Measurements from ENCODE around the gene CDC14B. TPM values are rescaled to one million over a fixed set of nuclear protein-coding genes. Genes with fewer than 3 reads are reported as not detected.

Gene CDC14B
- total RNA-seq, 6 donors from 2014 or later: 6.0 to 28.5 (median 12.7) TPM

- TF ChIP-seq POLR2AphosphoS5 (IDR thresholded peaks at IDR 0.05) (no peak), POLR2A (IDR thresholded peaks at IDR 0.05) (no peak), EP300 (IDR thresholded peaks at IDR 0.05) (no peak)
- TF ChIP-seq, protein P1, sequence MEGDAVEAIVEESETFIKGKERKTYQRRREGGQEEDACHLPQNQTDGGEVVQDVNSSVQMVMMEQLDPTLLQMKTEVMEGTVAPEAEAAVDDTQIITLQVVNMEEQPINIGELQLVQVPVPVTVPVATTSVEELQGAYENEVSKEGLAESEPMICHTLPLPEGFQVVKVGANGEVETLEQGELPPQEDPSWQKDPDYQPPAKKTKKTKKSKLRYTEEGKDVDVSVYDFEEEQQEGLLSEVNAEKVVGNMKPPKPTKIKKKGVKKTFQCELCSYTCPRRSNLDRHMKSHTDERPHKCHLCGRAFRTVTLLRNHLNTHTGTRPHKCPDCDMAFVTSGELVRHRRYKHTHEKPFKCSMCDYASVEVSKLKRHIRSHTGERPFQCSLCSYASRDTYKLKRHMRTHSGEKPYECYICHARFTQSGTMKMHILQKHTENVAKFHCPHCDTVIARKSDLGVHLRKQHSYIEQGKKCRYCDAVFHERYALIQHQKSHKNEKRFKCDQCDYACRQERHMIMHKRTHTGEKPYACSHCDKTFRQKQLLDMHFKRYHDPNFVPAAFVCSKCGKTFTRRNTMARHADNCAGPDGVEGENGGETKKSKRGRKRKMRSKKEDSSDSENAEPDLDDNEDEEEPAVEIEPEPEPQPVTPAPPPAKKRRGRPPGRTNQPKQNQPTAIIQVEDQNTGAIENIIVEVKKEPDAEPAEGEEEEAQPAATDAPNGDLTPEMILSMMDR (IDR thresholded peaks at IDR 0.05): no peak
These were observed 107.4 kb downstream of the CDC14B start for GRCh38 chr9:96512240-96512639.

DNA sequence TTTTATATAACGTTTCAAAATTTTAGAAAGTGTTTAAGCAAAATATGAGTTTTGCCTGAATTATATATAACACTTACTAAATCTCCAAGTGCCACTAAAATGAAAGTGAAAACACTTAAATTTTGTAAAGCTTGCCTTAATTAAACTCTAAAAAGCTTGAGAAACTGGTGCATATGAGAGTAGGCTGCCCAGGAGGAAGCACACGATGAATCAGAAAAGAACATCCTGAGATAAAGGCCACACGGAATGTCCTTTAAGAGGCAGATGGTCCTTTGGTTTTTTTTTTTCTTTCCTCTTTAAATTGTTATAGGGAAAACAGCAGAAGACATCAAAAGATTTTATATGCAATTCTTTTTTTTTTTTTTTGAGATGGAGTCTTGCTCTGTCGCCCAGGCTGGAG lies 109.4 kb downstream of the CDC14B start:
- Histone ChIP-seq H3K4me1 (peaks cover 7 to 22% (median 12%) of the 10 kb centered on the region in 4 donors), H3K9me3 (no peaks in the 10 kb centered on the region), H3K27me3 (no peaks in the 10 kb centered on the region), H3K4me3 (no peak overlapping the region), H3K27ac (no peak overlapping the region), H3K36me3 (no peaks in the 10 kb centered on the region)
- WGBS, 2 donors: 80 to 82% methylated on average over 4 of the region's 4 CpGs
- TF ChIP-seq POLR2AphosphoS5 (IDR thresholded peaks at IDR 0.05): no peak
- no peak for TF ChIP-seq POLR2A (IDR thresholded peaks at IDR 0.05)
- no peak for TF ChIP-seq EP300 (IDR thresholded peaks at IDR 0.05)
- TF ChIP-seq, protein P1 (IDR thresholded peaks at IDR 0.05): no peak
- no peak for DNase-seq
- no peak for ATAC-seq (ENCODE audit: low FRiP score in 2 of 2)

More at GRCh38 chr9:96512240-96512639, 107.4 kb downstream of the CDC14B start:
- ATAC-seq (ENCODE audit: low FRiP score in 2 of 2): no peak
- H3K4me1 ChIP-seq: peaks cover 7 to 19% (median 13%) of the 10 kb centered on the region in 4 donors
- no peaks in the 10 kb centered on the region for H3K27me3 ChIP-seq
- H3K4me3 ChIP-seq: no peak overlapping the region
- H3K36me3 ChIP-seq: no peaks in the 10 kb centered on the region
- H3K27ac ChIP-seq: no peak overlapping the region
- no peak for DNase-seq
- WGBS, 2 donors: 89 to 93% methylated on average over 3 of the region's 3 CpGs
- H3K9me3 ChIP-seq: no peaks in the 10 kb centered on the region

DNA sequence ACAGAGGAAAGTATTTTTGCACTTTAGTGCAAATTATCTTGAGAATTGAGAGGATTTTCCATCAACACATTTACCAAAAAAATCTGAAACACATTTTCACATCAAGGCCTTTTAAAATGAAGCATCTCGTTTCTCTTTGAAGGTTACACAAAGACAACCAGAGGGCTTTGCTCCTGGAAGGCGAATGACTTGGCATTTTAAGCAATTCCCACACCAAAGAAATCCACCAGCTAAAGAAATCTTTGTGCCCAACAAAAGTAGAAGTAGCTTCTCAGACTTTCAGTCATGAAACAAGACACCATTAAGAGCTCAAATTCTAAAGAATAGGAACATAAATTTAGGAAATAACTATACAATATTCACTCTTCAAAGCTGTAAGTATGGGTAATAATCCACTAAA lies 109.8 kb downstream of the CDC14B start:
- DNase-seq (no peak), ATAC-seq (ENCODE audit: low FRiP score in 2 of 2) (no peak)
- Histone ChIP-seq H3K4me3 (no peak overlapping the region), H3K36me3 (no peaks in the 10 kb centered on the region), H3K9me3 (no peaks in the 10 kb centered on the region), H3K27me3 (no peaks in the 10 kb centered on the region), H3K4me1 (peaks cover 6 to 19% (median 11%) of the 10 kb centered on the region in 4 donors), H3K27ac (no peak overlapping the region)
- whole genome bisulfite sequencing, 2 donors: 71 to 72% methylated on average over 2 of the region's 2 CpGs
- TF ChIP-seq POLR2AphosphoS5 (IDR thresholded peaks at IDR 0.05) (no peak), EP300 (IDR thresholded peaks at IDR 0.05) (no peak), POLR2A (IDR thresholded peaks at IDR 0.05) (no peak)
- TF ChIP-seq, protein P1 (IDR thresholded peaks at IDR 0.05): no peak

GRCh38 chr9:96509026-96509425 lies 110.6 kb downstream of the CDC14B start:
- Histone ChIP-seq H3K4me1 (peaks cover 0 to 12% (median 9%) of the 10 kb centered on the region in 4 donors), H3K27ac (no peak overlapping the region), H3K9me3 (no peaks in the 10 kb centered on the region)

More at GRCh38 chr9:96509026-96509425, 110.6 kb downstream of the CDC14B start:
- 93 to 96% methylated on average over 5 of the region's 5 CpGs for whole genome bisulfite sequencing, 2 donors
- Histone ChIP-seq H3K36me3 (no peaks in the 10 kb centered on the region), H3K4me3 (no peak overlapping the region), H3K27me3 (no peaks in the 10 kb centered on the region)
- TF ChIP-seq POLR2AphosphoS5 (IDR thresholded peaks at IDR 0.05) (no peak), EP300 (IDR thresholded peaks at IDR 0.05) (no peak), POLR2A (IDR thresholded peaks at IDR 0.05) (no peak)
- TF ChIP-seq, protein P1 (IDR thresholded peaks at IDR 0.05): no peak
- ATAC-seq (ENCODE audit: low FRiP score in 2 of 2): no peak
- no peak for DNase-seq

Measured in upper lobe of left lung (tissue), 6 donors.